Globus pallidus (tissue), 1 donor: Measurements from ENCODE around the gene SELENOI.
A peak's percentile ranks its signal among the peaks of the same experiment; 100 is the strongest.
"Not testable (repeated sequence)": the region's sequence is repeated elsewhere in the genome, so short reads cannot be mapped to it uniquely, and the experiment has no call there.

Source experiments
- DNase-seq: peaks from one replicate; pipeline ENCODE4 v3.0.0-alpha.2; 2015; ENCODE audit warnings: low spot score

SELENOI gene

DNA sequence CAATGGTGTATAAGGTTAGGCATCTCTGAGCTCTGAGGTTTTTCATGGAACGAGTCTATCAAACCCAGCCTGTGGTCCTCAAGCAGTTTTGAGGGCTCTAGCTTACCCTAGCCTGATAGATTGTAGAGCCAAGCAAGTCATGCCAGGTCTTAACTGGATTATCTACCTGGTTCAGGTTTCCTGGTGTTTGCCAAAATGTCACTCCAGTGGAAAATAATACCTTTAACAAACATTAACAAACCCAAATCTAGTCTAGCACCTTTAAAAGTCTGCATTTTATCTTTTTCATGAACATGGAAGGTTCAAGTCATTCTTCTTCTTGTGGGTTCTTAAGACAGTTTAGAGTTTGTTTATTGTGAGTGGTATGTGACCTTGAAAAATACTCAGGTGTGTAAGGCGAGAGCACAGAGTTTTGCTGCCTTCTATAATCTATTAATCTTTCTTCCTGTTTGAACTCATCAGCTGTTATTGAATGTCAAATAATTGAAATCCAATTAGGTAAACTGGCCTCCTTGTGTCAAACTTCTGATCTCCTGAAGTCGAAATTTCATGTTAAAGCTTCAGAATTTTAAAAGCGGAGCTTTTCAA lies 14.0 kb downstream of the SELENOI start:
- no peak for DNase-seq

DNA sequence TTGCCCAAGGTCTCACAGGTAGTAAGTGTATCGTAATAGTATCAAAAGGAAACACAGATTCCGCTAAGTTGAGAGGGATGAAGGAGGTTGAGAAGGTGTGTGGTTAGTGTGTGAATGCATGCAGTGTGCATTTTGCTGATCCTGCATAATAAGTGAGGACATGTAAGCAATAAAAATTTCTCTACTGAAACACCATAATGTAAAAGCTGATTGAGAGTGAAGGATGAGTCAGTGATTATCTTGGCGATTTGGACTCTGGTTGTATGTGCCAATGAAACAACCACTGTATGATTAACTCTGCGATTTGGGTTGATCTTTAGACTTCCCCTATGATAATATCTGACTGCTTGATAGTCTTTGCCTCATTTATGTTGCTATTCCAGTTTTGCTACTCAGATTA lies 17.4 kb downstream of the SELENOI start:
- DNase-seq: no peak

DNA sequence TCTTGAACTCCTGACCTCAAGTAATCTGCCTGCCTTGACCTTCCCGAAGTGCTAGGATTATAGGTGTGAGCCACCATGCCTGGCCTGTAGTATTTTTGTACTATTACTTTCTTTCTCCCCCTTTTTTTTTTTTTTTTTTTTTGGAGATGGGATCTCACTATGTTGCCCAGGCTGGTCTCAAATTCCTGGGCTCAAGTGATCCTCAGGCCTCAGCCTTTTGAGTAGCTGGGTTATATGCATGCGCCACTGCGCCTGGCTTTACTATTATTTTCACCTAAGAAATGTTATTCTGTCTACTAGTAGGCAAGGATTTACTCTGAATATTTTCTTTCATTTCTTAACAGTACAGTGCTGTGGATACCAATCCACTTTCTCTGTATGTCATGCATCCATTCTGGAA lies 18.0 kb downstream of the SELENOI start:
- no peak for DNase-seq

DNA sequence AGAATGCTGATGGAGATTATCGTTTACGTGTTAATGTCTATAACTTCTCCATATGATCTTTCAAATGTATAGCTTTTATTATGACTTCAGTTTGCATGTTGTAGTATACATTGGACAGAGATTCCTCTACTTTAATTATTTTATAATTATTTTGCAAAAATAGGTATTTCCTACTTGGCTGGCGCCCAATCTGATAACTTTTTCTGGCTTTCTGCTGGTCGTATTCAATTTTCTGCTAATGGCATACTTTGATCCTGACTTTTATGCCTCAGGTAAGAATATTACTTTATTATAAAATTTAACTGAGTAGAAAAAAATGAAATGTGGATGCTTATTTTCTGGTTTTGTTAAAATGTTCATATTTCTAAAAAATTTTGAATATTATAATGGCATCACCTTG lies 18.7 kb downstream of the SELENOI start:
- no peak for DNase-seq

DNA sequence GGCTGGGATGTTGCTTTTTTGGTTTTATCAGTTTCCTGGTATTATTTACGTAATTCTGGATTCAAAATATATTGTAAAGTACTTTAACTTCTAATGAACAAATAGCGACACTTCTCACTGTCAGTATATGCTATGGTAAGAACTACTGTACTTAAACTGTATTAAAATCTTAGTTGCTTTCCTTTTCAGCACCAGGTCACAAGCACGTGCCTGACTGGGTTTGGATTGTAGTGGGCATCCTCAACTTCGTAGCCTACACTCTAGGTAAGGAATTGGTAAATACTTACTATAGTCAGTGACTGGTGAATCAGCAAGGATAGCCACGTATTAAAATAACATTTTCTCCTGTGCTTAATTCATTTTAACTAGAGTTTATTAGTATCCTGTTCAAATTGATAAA lies 21.0 kb downstream of the SELENOI start:
- DNase-seq: no peak

DNA sequence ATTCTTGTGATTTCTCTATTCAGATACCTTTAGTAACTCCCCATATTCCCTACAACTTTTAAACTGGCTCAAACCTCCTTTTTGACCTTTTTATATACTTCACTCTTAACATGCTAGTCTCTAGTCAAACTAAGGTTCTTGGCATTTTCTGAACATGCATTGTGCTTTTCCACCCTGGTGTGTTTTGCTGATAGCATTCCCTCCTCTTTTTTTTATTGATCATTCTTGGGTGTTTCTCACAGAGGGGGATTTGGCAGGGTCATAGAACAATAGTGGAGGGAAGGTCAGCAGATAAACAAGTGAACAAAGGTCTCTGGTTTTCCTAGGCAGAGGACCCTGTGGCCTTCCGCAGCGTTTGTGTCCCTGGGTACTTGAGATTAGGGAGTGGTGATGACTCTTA lies 23.7 kb downstream of the SELENOI start:
- DNase-seq: not testable (repeated sequence)

DNA sequence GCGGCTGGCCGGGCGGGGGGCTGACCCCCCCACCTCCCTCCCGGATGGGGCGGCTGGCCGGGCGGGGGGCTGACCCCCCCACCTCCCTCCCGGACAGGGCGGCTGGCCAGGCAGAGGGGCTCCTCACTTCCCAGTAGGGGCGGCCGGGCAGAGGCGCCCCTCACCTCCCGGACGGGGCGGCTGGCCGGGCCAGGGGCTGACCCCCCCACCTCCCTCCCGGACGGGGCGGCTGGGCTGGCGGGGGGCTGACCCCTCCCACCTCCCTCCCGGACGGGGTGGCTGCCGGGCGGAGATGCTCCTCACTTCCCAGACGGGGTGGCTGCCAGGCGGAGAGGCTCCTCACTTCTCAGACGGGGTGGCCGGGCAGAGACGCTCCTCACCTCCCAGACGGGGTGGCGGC lies 25.0 kb downstream of the SELENOI start:
- not testable (repeated sequence) for DNase-seq

DNA sequence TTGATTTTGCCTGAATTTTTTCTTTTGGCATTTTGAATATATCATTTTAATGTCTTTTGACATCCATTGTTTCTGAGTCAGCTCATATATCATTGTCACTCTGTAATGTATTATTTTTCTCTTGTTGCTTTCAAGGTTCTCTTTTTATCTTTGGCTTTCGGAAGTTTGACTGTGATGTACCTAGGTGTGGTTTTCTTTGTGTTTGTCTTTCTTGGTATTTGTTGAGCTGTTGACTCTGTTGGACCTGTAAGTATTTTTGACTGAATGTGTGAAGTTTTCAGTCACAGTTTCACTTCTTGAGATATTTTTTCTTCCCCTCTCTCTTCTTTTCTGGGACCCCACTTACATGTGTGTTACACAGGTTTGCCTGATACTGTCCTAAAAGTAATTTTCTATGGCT lies 30.9 kb downstream of the SELENOI start:
- no peak for DNase-seq

DNA sequence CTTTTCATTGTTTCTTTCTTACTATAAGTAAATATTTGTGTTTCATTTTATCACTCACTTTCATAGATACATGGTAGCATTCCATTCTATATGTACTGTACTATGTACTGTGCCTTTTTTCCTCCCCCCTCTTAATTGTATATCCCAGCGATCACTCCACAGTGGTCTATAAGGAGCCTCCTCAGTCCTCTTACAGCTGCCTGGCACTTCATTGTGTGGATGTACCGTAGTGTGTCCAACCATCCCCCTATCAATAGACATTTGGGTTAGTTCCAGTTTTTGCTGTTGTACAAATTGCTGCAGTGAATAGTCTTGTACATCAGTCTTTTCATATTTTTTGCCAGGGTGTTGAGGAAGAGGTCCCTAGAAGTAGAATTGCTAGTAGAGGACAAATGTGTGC lies 34.3 kb downstream of the SELENOI start:
- DNase-seq: no peak

DNA sequence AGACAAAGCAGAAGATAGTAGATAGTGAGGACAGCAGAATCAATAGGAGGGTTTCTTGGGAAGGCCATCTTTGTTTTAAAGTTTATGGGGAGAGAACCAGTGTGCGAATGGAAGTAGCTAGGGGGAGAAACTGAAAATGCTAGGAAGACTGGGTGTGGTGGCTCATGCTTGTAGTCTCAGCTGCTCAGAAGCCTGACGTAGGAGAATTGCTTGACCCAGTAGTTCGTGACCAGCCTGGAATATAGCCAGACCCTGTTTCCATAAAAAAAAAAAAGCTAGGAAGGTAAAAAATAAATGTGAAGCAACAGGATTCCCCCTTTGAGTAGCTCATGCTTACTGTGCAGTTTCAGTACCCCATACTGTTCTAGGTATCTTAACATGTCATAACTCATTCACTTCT lies 36.6 kb downstream of the SELENOI start:
- no peak for DNase-seq

DNA sequence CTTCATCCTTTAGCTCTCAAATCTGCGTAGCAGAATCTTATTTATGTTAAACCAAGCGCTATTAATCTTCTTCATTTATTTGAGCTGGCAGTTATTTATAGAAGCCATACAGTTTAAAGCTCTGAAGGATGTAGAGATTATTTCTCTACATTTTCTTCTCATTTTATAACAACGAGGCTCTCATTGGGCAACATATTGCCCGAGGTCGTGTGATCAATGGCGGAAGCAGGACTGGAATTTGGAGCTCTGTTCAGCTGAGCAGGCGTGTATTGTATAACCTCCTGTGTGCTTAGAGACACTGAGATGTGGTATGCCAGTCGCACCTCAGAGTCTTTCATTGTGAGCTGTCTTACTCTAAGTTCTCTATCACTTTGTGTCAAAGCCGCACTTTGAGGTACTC lies 38.2 kb downstream of the SELENOI start:
- no peak for DNase-seq

DNA sequence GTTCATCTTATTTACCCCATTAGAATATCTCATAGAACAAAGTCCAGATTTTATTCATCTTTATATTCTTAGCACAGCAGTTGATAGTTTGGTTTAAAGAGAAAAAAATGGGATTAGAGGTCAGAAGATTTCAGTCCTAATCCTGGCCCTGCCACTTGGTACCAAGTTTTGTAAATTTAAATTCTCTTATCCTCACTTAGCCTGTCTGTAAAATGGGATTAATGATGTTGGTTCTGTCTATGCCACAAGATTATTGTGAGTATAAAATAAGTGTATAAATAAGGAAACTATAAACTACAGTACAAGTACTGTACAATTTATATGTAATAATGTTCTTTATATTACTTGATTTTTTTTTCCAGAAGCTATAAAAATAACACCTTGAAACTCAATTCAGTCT lies 38.7 kb downstream of the SELENOI start:
- DNase-seq: no peak

DNA sequence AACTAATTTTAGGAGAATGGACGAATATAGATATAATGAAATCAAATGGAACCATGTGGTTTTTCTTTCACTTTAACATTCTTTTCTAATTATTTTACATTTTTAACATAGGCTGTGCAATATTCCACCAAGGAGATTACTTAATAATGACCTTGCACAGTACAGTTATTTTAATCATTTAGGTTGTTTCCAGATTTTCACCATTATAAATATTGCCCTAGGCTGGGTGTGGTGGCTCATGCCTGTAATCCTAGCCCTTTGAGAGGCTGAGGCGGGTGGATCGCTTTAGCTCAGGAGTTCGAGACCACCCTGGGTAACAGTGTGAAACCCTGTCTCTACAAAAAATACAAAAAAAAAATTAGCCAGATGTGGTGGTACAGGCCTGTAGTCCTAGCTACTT lies 41.2 kb downstream of the SELENOI start:
- no peak for DNase-seq

DNA sequence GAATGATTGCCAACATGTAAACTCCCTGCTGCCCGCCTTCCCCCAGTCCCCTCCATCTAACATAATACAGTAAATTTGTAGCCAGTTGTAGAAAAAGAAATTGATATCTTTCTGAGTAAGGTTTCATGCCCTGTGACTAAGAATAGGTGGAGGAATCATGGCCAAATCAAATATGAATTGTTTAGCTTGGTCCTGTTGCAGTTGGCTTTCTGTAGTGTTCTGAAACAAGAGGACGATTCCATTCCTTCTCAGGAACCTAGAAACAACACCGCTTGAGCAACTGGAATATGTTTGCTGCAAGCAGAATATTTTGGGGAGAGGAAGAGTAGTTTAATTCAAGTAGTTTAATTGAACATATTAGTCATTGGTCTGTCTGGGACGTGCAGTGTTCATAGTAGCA lies 48.8 kb downstream of the SELENOI start:
- no peak for DNase-seq

DNA sequence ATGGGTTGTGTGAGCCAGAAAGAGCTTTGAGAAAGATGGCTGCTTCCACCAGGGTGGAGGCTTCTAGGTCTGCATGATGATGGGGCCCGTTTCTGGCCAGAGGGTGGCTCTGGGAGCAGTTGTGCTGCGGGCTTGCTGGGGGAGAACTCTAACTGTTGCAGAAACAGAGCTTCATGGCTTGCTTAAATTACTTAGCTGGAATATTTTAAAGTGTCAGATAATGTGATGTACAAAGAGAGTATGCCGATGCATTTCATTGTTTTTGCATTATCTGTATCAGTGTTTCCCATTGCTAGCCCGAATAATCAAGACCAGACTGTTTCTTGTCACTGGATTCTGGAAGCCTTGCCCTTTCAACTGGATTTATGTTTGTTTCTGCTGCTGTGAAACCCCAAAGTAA lies 49.5 kb downstream of the SELENOI start:
- DNase-seq: no peak

DNA sequence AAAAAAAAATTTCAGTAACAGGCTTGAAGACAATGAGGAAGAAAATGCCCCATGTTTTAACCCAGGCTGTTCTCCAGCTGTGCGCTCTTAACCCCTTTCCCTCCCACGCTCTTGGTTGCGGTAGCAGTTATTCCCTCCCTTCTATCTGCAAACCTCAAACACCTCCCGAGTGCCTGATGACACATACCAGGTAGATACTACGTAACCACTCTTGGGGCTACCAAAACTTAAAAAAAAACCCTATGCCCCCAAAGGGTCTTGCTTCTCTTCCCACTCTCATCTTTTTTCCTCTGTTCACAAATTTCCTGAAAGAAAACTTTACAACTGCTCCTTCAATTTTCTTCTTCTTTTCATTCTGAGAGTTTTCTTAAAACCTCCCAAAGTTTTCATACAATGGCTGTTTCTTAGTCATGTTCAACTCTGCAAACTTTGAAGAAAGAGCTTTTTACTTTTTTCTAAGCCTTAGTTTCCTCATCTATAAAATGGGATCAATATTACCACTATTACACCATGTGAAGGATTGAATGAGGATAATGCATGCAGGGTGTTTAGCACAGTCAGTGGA lies 50.9 kb downstream of the SELENOI start:
- DNase-seq: no peak

DNA sequence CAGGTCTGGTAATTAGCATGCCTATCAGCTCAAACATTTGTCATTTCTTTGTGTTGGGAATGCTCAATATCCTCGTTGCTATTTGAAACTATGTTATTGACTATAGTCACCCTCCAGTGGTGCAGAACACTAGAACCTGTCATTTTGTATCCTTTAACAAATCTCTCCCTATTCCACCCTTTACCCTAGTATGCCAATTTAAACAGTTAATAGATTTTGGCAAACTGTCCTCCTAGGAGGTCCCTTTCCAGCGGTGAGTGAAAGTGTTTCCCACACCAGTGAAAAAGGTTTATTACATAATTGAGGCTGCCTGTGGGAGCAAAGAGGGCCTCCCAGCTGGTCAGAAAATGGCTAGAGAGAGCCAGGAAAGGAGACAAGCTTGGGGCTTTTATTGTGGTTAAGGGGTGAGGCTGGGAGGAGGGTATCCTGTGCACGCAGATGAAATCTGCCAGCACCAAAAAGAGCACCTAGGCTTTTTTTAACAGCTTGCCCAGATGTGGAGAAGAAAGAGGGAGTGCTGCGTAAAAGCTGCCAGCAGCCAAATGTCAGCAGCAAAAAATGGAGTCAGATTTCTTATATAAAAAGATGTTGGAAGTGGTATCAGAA lies 53.9 kb downstream of the SELENOI start:
- DNase-seq: no peak

DNA sequence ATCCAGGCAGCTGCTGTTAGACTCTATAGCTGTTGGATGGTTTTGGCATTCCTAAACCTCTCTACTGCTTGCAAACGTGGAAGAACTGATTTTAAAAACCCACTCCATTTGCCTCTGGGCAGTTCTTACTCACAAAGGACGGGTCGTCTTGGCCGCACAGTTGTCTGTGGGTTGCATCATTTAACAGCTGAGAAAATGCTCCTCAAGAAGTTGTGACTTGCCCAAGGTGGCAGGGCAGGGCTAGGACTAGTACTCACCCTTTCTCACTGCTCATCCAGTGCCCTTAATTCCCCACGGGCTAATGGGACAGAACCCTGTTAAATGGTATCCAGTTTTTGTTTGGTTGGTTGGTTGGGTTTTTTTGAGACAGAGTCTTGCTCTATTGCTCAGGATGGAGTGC lies 54.8 kb downstream of the SELENOI start:
- no peak for DNase-seq

DNA sequence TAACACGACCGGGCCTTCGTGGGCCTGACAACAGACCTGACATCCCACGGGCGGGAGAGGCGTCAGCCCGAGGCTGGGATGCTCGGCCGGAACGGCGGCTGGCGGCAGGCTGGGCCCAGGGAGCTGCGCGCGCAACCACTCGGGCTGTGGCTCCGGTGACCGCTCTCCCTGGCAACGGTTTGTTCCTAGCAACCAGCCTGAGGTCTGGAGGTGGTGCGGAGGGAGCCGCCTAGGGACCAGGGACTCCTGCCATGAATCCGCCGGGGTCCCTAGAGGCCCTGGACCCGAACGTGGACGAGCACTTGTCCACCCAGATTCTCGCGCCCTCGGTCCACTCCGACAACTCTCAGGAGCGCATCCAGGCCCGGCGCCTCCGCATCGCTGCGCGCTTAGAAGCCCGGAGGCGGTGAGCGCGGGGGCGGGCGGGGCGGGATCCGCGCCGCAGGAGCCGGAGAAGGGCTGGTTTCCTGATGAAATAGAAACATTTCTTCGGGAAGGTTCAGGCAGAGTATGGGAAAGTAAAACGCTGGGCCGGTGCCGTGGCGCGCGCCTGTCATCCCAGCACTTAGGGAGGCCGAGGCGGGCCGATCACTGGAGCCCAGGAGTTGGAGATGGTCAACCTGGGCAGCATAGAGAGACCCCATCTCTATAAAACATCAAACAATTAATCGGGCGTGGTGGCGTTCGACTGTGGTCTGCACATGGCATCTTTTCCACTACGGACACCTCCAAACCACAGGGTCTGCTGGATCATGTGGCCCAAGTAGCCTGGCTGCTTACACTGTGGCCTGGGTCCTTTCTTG lies 56.0 kb downstream of the SELENOI start, which contains the start of gene DRC1:
Gene DRC1 (plus strand): TSS at position 182 of the 803 bp plus-strand sequence. CDS start 70 bp downstream, at position 252.
- DNase-seq: peak; percentile 14

DNA sequence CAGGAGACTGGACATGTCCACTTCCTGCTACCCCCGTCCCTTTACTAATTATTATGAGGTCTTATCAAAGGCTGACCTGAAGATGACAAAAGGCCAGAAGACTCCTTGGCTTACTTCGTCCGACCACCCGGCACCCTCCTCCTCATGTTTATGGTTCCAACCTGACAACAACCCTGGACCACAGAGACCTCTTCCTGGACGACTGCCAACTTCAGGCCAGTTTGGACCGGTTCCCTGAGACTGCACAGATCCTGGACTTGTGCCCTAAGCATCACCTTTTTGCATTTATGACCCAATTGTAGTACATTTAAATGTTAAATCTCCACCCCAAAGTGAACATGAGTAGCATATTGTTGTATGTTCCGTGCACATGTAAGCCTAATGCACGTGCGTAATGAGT lies 61.6 kb downstream of the SELENOI start:
- no peak for DNase-seq

DNA sequence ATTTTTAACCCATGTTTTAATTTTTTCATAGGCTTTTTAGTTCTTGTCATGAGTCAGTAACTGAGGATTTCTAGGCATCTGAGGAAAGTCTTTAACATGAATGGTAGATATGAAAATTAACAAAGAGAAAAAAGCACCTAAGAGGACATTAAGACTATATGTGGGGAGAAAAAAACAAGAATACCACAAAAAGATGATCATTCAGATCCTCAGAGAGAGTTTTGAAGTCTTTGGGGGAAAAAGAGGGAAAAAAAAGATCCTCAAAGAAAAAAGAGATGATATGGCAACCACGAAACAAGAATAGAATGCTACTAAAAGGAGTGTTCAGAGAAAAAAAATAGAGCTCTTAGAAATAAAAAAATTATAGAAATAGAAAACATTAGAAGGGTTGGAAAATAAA lies 63.8 kb downstream of the SELENOI start:
- no peak for DNase-seq

DNA sequence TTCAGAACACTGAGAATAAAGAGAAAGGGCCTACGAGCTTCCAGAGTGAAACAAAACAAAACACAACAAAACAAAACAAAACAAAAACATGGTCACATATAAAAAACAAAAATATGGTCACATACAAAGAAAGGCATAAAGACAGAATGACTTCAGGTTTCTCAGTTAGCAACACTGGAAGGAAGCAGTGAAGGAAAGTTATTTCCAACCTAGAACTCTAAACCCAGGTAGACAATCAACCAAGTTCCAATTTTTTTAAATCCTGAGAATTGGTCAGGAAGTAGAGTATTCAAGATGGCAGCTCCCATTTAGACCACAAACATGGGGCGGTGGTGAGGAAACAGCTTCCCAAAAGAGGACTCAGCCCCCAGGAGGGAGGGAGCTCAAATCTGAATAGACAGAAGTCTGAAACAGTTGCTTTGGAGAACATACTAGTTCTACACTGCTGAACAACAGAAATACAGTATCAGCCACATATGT lies 64.9 kb downstream of the SELENOI start:
- DNase-seq: no peak

DNA sequence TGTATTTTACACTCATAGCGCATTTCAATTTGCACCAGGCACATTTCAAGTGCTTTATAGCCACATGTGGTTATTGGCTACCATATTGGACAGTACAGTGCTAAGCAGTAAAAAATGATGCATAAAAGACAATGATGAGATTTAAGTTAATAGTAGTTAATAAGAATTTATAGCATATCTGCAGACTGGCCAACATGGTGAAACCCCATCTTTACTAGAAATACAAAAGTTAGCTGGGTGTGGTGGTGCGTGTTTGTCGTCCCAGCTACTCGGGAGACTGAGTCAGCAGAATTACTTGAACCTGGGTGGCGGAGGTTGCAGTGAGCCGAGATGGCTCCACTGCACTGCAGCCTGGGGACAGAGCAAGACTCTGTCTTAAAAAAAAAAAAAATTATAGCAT lies 65.5 kb downstream of the SELENOI start:
- DNase-seq: no peak
